Measurements from ENCODE around the gene BTRC. TPM values are rescaled to one million over a fixed set of nuclear protein-coding genes. Genes with fewer than 3 reads are reported as not detected.

Gene BTRC
- total and polyA plus RNA-seq, 2 donors (not counting 3 experiments of a cell fraction or from before 2014, with no cell fraction given) = 11.6 to 18.5 TPM

DNA sequence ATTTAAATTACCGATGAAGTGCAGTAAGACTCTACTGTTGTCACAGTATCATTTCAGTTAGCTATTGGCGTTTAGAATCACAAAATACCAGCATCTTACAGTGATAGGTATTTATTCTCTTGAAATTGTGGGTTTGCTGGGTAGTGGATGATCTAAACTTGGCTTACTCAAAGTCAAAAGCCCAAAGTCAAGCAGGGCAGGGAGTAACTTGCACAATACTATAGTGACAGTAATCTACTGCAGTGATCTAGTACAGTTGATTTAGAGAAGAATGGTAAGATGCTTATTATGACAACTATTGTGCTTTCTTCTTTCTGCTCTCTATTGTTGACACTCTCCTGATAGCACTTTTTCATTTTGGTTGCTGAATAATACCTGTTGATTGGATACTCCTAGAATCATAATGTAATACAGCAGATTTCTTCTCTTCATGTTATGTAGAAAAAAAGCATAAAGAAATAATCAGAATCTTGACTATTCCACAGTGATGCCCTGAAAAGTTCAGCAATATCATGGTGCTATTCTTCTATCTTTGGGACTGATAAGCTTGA is 10.0 kb downstream of the BTRC start:
- no peak overlapping the region for H3K27ac ChIP-seq (ENCODE audit: insufficient read depth, low read depth, low read length)
- H3K79me2 ChIP-seq (ENCODE audit: control insufficient read depth, insufficient read depth, low read length) = peaks cover 10% of the 10 kb centered on the region
- H3K9me1 ChIP-seq (replicated peaks; ENCODE audit: control insufficient read depth, extremely low read depth, insufficient read depth, low read length) = no peaks in the 10 kb centered on the region
- H2AFZ ChIP-seq (ENCODE audit: low read depth, low read length) = no peak overlapping the region
- BruUV-seq (replicated peaks) = no TSS peak
- intact Hi-C loops (cut with micrococcal nuclease) (no loop called here), dilution Hi-C loops (cut with MboI; ENCODE audit: extremely low pct_ligation_motif_present, low sequenced_read_pairs) (no loop called here)
- no peak for DNase-seq (ENCODE audit: low read depth, low spot score)
- no peak overlapping the region for H3K4me2 ChIP-seq (ENCODE audit: insufficient read depth, low read length)
- H3K36me3 ChIP-seq (ENCODE audit: control insufficient read depth in 2 of 2, extremely low read depth in 1 of 2, insufficient read depth in 2 of 2, low read length in 2 of 2) = no peaks in the 10 kb centered on the region
- H3K9ac ChIP-seq (replicated peaks; ENCODE audit: extremely low read depth, insufficient read depth, low read length) = no peak overlapping the region
- H4K20me1 ChIP-seq (replicated peaks; ENCODE audit: control insufficient read depth, extremely low read depth, insufficient read depth, low read length) = no peaks in the 10 kb centered on the region
- peaks cover 16% of the 10 kb centered on the region for H3K4me1 ChIP-seq (ENCODE audit: control insufficient read depth, extremely low read depth, insufficient read depth, low read length)
- no peaks in the 10 kb centered on the region for H3K9me3 ChIP-seq (replicated peaks; ENCODE audit: control insufficient read depth, insufficient read depth, low read length)
- ChIA-PET POLR2A (no interaction called here), CTCF (interaction anchor here (1.2 to 1.8 kb wide), 3 partner anchors 9 to 477 kb away, joined by 3 to 5 read pairs (median 3); no protein-coding TSS in a partner anchor)
- no peaks in the 10 kb centered on the region for H3K27me3 ChIP-seq (ENCODE audit: control insufficient read depth in 2 of 2, insufficient read depth in 2 of 2, low read length in 2 of 2)
- no peak overlapping the region for H3K4me3 ChIP-seq (replicated peaks in 1 of 3; ENCODE audit: insufficient read depth in 1 of 3, low read depth in 1 of 3, low read length in 3 of 3)
- no peak for FAIRE-seq
- TF ChIP-seq FOS (IDR thresholded peaks at IDR 0.05; ENCODE audit: borderline replicate concordance, insufficient read depth, low read length) (no peak), POLR2AphosphoS5 (IDR thresholded peaks at IDR 0.05; ENCODE audit: insufficient read depth, low read depth, low read length) (no peak), EZH2 (IDR thresholded peaks at IDR 0.05; ENCODE audit: borderline replicate concordance, low read depth, low read length, severe bottlenecking) (no peak), JUN (IDR thresholded peaks at IDR 0.05; ENCODE audit: borderline replicate concordance, insufficient read depth, insufficient read length, low read depth) (no peak), POLR2A (IDR thresholded peaks at IDR 0.05; ENCODE audit: low read depth, low read length) (no peak)
- TF ChIP-seq, protein P1, sequence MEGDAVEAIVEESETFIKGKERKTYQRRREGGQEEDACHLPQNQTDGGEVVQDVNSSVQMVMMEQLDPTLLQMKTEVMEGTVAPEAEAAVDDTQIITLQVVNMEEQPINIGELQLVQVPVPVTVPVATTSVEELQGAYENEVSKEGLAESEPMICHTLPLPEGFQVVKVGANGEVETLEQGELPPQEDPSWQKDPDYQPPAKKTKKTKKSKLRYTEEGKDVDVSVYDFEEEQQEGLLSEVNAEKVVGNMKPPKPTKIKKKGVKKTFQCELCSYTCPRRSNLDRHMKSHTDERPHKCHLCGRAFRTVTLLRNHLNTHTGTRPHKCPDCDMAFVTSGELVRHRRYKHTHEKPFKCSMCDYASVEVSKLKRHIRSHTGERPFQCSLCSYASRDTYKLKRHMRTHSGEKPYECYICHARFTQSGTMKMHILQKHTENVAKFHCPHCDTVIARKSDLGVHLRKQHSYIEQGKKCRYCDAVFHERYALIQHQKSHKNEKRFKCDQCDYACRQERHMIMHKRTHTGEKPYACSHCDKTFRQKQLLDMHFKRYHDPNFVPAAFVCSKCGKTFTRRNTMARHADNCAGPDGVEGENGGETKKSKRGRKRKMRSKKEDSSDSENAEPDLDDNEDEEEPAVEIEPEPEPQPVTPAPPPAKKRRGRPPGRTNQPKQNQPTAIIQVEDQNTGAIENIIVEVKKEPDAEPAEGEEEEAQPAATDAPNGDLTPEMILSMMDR (IDR thresholded peaks at IDR 0.05; ENCODE audit: extremely low read depth in 1 of 2, insufficient read depth in 1 of 2, low read depth in 1 of 2, low read length in 2 of 2) = no peak
- TF ChIP-seq, protein P2, sequence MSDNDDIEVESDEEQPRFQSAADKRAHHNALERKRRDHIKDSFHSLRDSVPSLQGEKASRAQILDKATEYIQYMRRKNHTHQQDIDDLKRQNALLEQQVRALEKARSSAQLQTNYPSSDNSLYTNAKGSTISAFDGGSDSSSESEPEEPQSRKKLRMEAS (IDR thresholded peaks at IDR 0.05; ENCODE audit: insufficient read depth, insufficient read length) = no peak
